PC-9 (cell line): ENCODE measurements around the gene ATP7B. TPM values are rescaled to one million over a fixed set of nuclear protein-coding genes. Genes with fewer than 3 reads are reported as not detected.

Source experiments
- BruUV-seq: library from RNA; stranded (reverse); fragments of 400-500 nt; replicated peaks from 2 replicates; lab custom pipeline; 2021; lab: Mats Ljungman, UMichigan
- CTCF ChIA-PET: fragments of 300-600 bp; sonication (Branson Sonifier 250); formaldehyde crosslinking; loops from one replicate; lab custom pipeline; 2022; ENCODE audit warnings: antibody characterized with exemption; lab: Charles Lee
- POLR2A ChIA-PET: fragments of 300-600 bp; sonication (Branson Sonifier 250); formaldehyde crosslinking; loops from one replicate; lab custom pipeline; 2022; ENCODE audit warnings: antibody characterized with exemption; ENCODE audit not compliant: unreplicated experiment; lab: Charles Lee
- DNase-seq, 2 experiments: peaks; one replicate each; pipeline versions ENCODE4 v3.0.0 to v3.0.0-alpha.2; 2015 to 2022; ENCODE audit warnings: mixed read lengths in 1 of 2
- H2AFZ ChIP-seq: fragments of 200-600 bp; sonication (generic); 2 replicates; pipeline ENCODE4 v1.8.1; 2017; ENCODE audit warnings: antibody characterized with exemption
- H3F3A ChIP-seq: fragments of 200-600 bp; sonication (generic); 2 replicates; pipeline ENCODE4 v1.8.1; 2017; ENCODE audit warnings: antibody characterized with exemption, mild to moderate bottlenecking, low read depth; ENCODE audit not compliant: insufficient read depth
- H3K27ac ChIP-seq: fragments of 200-600 bp; sonication (generic); 2 replicates; pipeline ENCODE4 v1.6.1; 2016; ENCODE audit warnings: mixed run types
- H3K27me3 ChIP-seq: fragments of 200-600 bp; sonication (generic); 2 replicates; pipeline ENCODE4 v1.6.1; 2016; ENCODE audit warnings: low read depth, mixed run types; ENCODE audit not compliant: insufficient read depth
- H3K36me3 ChIP-seq: fragments of 200-600 bp; sonication (generic); 2 replicates; pipeline ENCODE4 v1.6.1; 2016; ENCODE audit warnings: low read depth, mixed run types
- H3K4me1 ChIP-seq: fragments of 200-600 bp; sonication (generic); replicated peaks from 2 replicates; pipeline ENCODE4 v1.6.1; 2016; ENCODE audit warnings: mixed run types; ENCODE audit not compliant: insufficient read depth
- H3K4me2 ChIP-seq: fragments of 200-600 bp; sonication (generic); 2 replicates; pipeline ENCODE4 v1.6.1; 2017; ENCODE audit warnings: mixed run types
- H3K4me3 ChIP-seq: fragments of 200-600 bp; sonication (generic); 2 replicates; pipeline ENCODE4 v1.6.1; 2016; ENCODE audit warnings: mixed run types
- H3K79me2 ChIP-seq: fragments of 200-600 bp; sonication (generic); 2 replicates; pipeline ENCODE4 v1.6.1; 2017; ENCODE audit warnings: low read depth, mixed run types
- H3K9me2 ChIP-seq: fragments of 200-600 bp; sonication (generic); 2 replicates; pipeline ENCODE4 v1.8.1; 2017; ENCODE audit warnings: mild to moderate bottlenecking; ENCODE audit not compliant: insufficient read depth
- H3K9me3 ChIP-seq: fragments of 200-600 bp; sonication (generic); 2 replicates; pipeline ENCODE4 v1.8.1; 2016; ENCODE audit warnings: low read depth; ENCODE audit not compliant: insufficient read depth
- H4K20me1 ChIP-seq: fragments of 200-600 bp; sonication (generic); 2 replicates; pipeline ENCODE4 v1.8.1; 2017; ENCODE audit not compliant: insufficient read depth
- CTCF ChIP-seq: fragments of 200-600 bp; sonication (generic); conservative IDR thresholded peaks from 2 replicates; pipeline ENCODE4 v1.6.1; 2017; ENCODE audit warnings: mixed run types, antibody characterized with exemption, mild to moderate bottlenecking, moderate library complexity
- EZH2 ChIP-seq: fragments of 200-600 bp; sonication (generic); IDR thresholded peaks from 2 replicates; pipeline ENCODE4 v1.8.0; 2017; ENCODE audit warnings: antibody characterized with exemption, low read depth
- intact Hi-C: fragments of 100-400 bp; cut with micrococcal nuclease; formaldehyde crosslinking; loops from one replicate; pipeline ENCODE4 v1.10.0; 2022; ENCODE audit not compliant: unreplicated experiment
- total RNA-seq: library from RNA; stranded (reverse); gene quantifications from 2 replicates; pipeline ENCODE4 v1.2.3, GENCODE V29; 2021

ATP7B gene
- total RNA-seq, 1 experiment from 2014 or later = 1.2 TPM

- ChIA-PET CTCF (interaction anchor here (0.6 kb wide), 1 partner anchor 314 kb away, joined by 4 read pairs; no protein-coding TSS in a partner anchor), POLR2A (no interaction called here)
- Histone ChIP-seq H3K9me2 (no peaks in the 10 kb centered on the region), H3K4me1 (no peaks in the 10 kb centered on the region), H3K36me3 (no peaks in the 10 kb centered on the region), H4K20me1 (no peaks in the 10 kb centered on the region), H3K79me2 (no peaks in the 10 kb centered on the region), H3K9me3 (no peaks in the 10 kb centered on the region), H3F3A (no peaks in the 10 kb centered on the region), H3K4me2 (no peak overlapping the region), H3K27ac (no peak overlapping the region), H2AFZ (no peak overlapping the region), H3K4me3 (no peak overlapping the region), H3K27me3 (peaks cover 33% of the 10 kb centered on the region)
- BruUV-seq = no TSS peak
- intact Hi-C loops = no loop called here
- no peak for TF ChIP-seq EZH2
- TF ChIP-seq CTCF = no peak
- DNase-seq = no peak
Measured at GRCh38 chr13:51913421-51914136, 97.7 kb downstream of the ATP7B start.

- Histone ChIP-seq H3K79me2 (no peaks in the 10 kb centered on the region), H3K4me1 (no peaks in the 10 kb centered on the region), H3K27ac (no peak overlapping the region), H3F3A (no peaks in the 10 kb centered on the region), H3K9me2 (no peaks in the 10 kb centered on the region), H4K20me1 (no peaks in the 10 kb centered on the region), H3K4me2 (peak overlapping the region; percentile 31; the same call in 1 of the 2 replicates), H2AFZ (no peak overlapping the region), H3K9me3 (no peaks in the 10 kb centered on the region), H3K36me3 (no peaks in the 10 kb centered on the region), H3K27me3 (peaks cover 33% of the 10 kb centered on the region), H3K4me3 (no peak overlapping the region)
- ChIA-PET CTCF (interaction anchor here (0.6 kb wide), 2 partner anchors 313 to 1295 kb away, joined by 3 to 4 read pairs; no protein-coding TSS in a partner anchor), POLR2A (no interaction called here)
- TF ChIP-seq CTCF (no peak), EZH2 (no peak)
- intact Hi-C loops = no loop called here
- DNase-seq = no peak
- no TSS peak for BruUV-seq
Measured at GRCh38 chr13:51912511-51913225, 98.6 kb downstream of the ATP7B start.

- Histone ChIP-seq H3K27ac (no peak overlapping the region), H3K9me3 (no peaks in the 10 kb centered on the region), H3K79me2 (no peaks in the 10 kb centered on the region), H3K4me2 (peak overlapping the region; percentile 31; the same call in 1 of the 2 replicates), H3K9me2 (no peaks in the 10 kb centered on the region), H2AFZ (no peak overlapping the region), H3K27me3 (peaks cover 33% of the 10 kb centered on the region), H3K4me3 (no peak overlapping the region), H3F3A (no peaks in the 10 kb centered on the region), H4K20me1 (no peaks in the 10 kb centered on the region), H3K4me1 (no peaks in the 10 kb centered on the region; the same call in 1 of the 2 replicates), H3K36me3 (no peaks in the 10 kb centered on the region)
- ChIA-PET CTCF (no interaction called here), POLR2A (no interaction called here)
- intact Hi-C loops = no loop called here
- peak in 1 of 2 experiments; percentile 39 for DNase-seq
- TF ChIP-seq CTCF (no peak), EZH2 (no peak)
- no TSS peak for BruUV-seq
Measured at GRCh38 chr13:51912091-51912490, 99.2 kb downstream of the ATP7B start.
